ENCODE results near the gene MKNK1. TPM values are rescaled to one million over a fixed set of nuclear protein-coding genes. Genes with fewer than 3 reads are reported as not detected.

Gene MKNK1
- total RNA-seq, 1 donor from 2014 or later, result 28.0 TPM

- no peak overlapping the region for H3K27ac Mint-ChIP-seq (ENCODE audit: unreplicated experiment)
- H3K4me1 Mint-ChIP-seq, result peaks cover 27% of the 10 kb centered on the region
- H3K27me3 Mint-ChIP-seq (ENCODE audit: low read depth), result peaks cover 8% of the 10 kb centered on the region
Observed at GRCh38 chr1:46554236-46554596, 49.9 kb downstream of the MKNK1 start.

GRCh38 chr1:46553506-46553905 lies 50.6 kb downstream of the MKNK1 start:
- peaks cover 8% of the 10 kb centered on the region for H3K27me3 Mint-ChIP-seq (ENCODE audit: low read depth)
- no peaks in the 10 kb centered on the region for H3K36me3 Mint-ChIP-seq (ENCODE audit: low read depth)
- DNase-seq (ENCODE audit: low read depth, low spot score), result no peak
- peaks cover 21% of the 10 kb centered on the region for H3K4me1 Mint-ChIP-seq
- no peaks in the 10 kb centered on the region for H3K9me3 Mint-ChIP-seq
- no peak overlapping the region for H3K4me3 Mint-ChIP-seq
- no peak for TF ChIP-seq CTCF (conservative IDR thresholded peaks at IDR 0.05)
- no peak overlapping the region for H3K27ac Mint-ChIP-seq (ENCODE audit: unreplicated experiment)

More at GRCh38 chr1:46554236-46554596, 49.9 kb downstream of the MKNK1 start:
- DNase-seq (ENCODE audit: low read depth, low spot score), result no peak
- no peaks in the 10 kb centered on the region for H3K9me3 Mint-ChIP-seq
- no peak overlapping the region for H3K4me3 Mint-ChIP-seq
- H3K36me3 Mint-ChIP-seq (ENCODE audit: low read depth), result no peaks in the 10 kb centered on the region
- TF ChIP-seq CTCF (conservative IDR thresholded peaks at IDR 0.05), result no peak

GRCh38 chr1:46552357-46553237 lies 51.5 kb downstream of the MKNK1 start:
- DNase-seq (ENCODE audit: low read depth, low spot score), result no peak
- no peak for TF ChIP-seq CTCF (conservative IDR thresholded peaks at IDR 0.05)
- H3K4me1 Mint-ChIP-seq, result peaks cover 17% of the 10 kb centered on the region
- H3K4me3 Mint-ChIP-seq, result no peak overlapping the region
- H3K9me3 Mint-ChIP-seq, result no peaks in the 10 kb centered on the region
- H3K27me3 Mint-ChIP-seq (ENCODE audit: low read depth), result peaks cover 11% of the 10 kb centered on the region
- H3K36me3 Mint-ChIP-seq (ENCODE audit: low read depth), result no peaks in the 10 kb centered on the region
- H3K27ac Mint-ChIP-seq (ENCODE audit: unreplicated experiment), result peak overlapping the region; percentile 10

- H3K9me3 Mint-ChIP-seq, result no peaks in the 10 kb centered on the region
- DNase-seq (ENCODE audit: low read depth, low spot score), result no peak
Observed at GRCh38 chr1:46551597-46552095, 52.4 kb downstream of the MKNK1 start, which contains the start of gene KNCN. KNCN (minus strand) TSS chr1:46551647; CDS start chr1:46551215, 432 bp downstream.

GRCh38 chr1:46550751-46551231 lies 53.3 kb downstream of the MKNK1 start:
- Mint-ChIP-seq H3K4me3 (no peak overlapping the region), H3K27me3 (ENCODE audit: low read depth) (peaks cover 26% of the 10 kb centered on the region), H3K9me3 (no peaks in the 10 kb centered on the region), H3K4me1 (peaks cover 14% of the 10 kb centered on the region), H3K27ac (ENCODE audit: unreplicated experiment) (peak overlapping the region; percentile 83), H3K36me3 (ENCODE audit: low read depth) (no peaks in the 10 kb centered on the region)
- TF ChIP-seq CTCF (conservative IDR thresholded peaks at IDR 0.05), result no peak
- no peak for DNase-seq (ENCODE audit: low read depth, low spot score)

More at GRCh38 chr1:46551597-46552095, 52.4 kb downstream of the MKNK1 start, which contains the start of gene KNCN:
- H3K4me3 Mint-ChIP-seq, result no peak within 1 kb of the TSS
- peaks cover 14% of the 10 kb centered on the region for H3K4me1 Mint-ChIP-seq
- H3K27me3 Mint-ChIP-seq (ENCODE audit: low read depth), result peaks cover 17% of the 10 kb centered on the region
- TF ChIP-seq CTCF (conservative IDR thresholded peaks at IDR 0.05), result no peak
- no peaks in the 10 kb centered on the region for H3K36me3 Mint-ChIP-seq (ENCODE audit: low read depth)
- H3K27ac Mint-ChIP-seq (ENCODE audit: unreplicated experiment), result peak within 1 kb of the TSS; percentile 83

Data from neural crest cell (in vitro differentiated cells).